IMR-90 (cell line): Measurements from ENCODE around the gene WRAP73. TPM values are rescaled to one million over a fixed set of nuclear protein-coding genes. Genes with fewer than 3 reads are reported as not detected.

Experiments
- ATAC-seq: fragments of 200-7000 bp; cut with Tn5 transposase; 2 replicates; pipeline ENCODE4 v1.9.1; 2020; ENCODE audit warnings: low read depth, mild to moderate bottlenecking, moderate library complexity
- BruUV-seq: library from RNA; stranded (reverse); fragments of 400-500 nt; replicated peaks from 2 replicates; lab custom pipeline; 2021; lab: Mats Ljungman, UMichigan
- CTCF ChIA-PET: fragments of 300-600 bp; formaldehyde crosslinking; extraction: SDS; loops from one replicate; lab custom pipeline; 2021; ENCODE audit warnings: antibody characterized with exemption; lab: Yijun Ruan, JAX
- POLR2A ChIA-PET: fragments of 300-600 bp; sonication (Branson Sonifier 250); formaldehyde crosslinking; loops from one replicate; lab custom pipeline; 2022; ENCODE audit warnings: antibody characterized with exemption; ENCODE audit not compliant: unreplicated experiment; lab: Charles Lee
- DNase-seq: peaks from one replicate; pipeline ENCODE4 v3.0.0; 2013
- H2AFZ ChIP-seq: replicated peaks from 2 replicates; pipeline ENCODE3; 2013; ENCODE audit warnings: low read length, mild to moderate bottlenecking; ENCODE audit not compliant: poor library complexity
- H2AK5ac ChIP-seq: 2 replicates; pipeline ENCODE4 v1.6.1; 2013; ENCODE audit warnings: low read depth, low read length, inconsistent platforms
- H2AK9ac ChIP-seq: replicated peaks from 2 replicates; pipeline ENCODE3; 2013; ENCODE audit warnings: mild to moderate bottlenecking, low read depth, low read length, moderate library complexity; ENCODE audit not compliant: poor library complexity
- H2BK120ac ChIP-seq: 2 replicates; pipeline ENCODE4 v1.6.1; 2013; ENCODE audit warnings: low read depth, low read length, inconsistent platforms
- H2BK15ac ChIP-seq: 3 replicates; pipeline ENCODE4 v1.6.1; 2013; ENCODE audit warnings: low read depth, low read length, inconsistent platforms
- H2BK20ac ChIP-seq: 2 replicates; pipeline ENCODE4 v1.6.1; 2013; ENCODE audit warnings: low read depth, mild to moderate bottlenecking, inconsistent platforms, low read length, moderate library complexity
- H2BK5ac ChIP-seq: 2 replicates; pipeline ENCODE4 v1.6.1; 2013; ENCODE audit warnings: mild to moderate bottlenecking, low read depth, low read length, inconsistent platforms; ENCODE audit not compliant: poor library complexity, severe bottlenecking
- H3K14ac ChIP-seq: replicated peaks from 2 replicates; pipeline ENCODE4 v1.6.1; 2013; ENCODE audit warnings: low read depth, low read length, inconsistent platforms
- H3K18ac ChIP-seq: 2 replicates; pipeline ENCODE4 v1.6.1; 2013; ENCODE audit warnings: low read depth, low read length, control low read depth
- H3K23ac ChIP-seq: 2 replicates; pipeline ENCODE4 v1.6.1; 2013; ENCODE audit warnings: low read depth, low read length, inconsistent platforms
- H3K27ac ChIP-seq: 2 replicates; pipeline ENCODE4 v1.5.1; 2013; ENCODE audit warnings: mild to moderate bottlenecking, control low read depth, low read length; ENCODE audit not compliant: insufficient read depth
- H3K27me3 ChIP-seq: 2 replicates; pipeline ENCODE4 v1.6.1; 2013; ENCODE audit warnings: low read length; ENCODE audit not compliant: control insufficient read depth, insufficient read depth
- H3K36me3 ChIP-seq: 2 replicates; pipeline ENCODE4 v1.6.1; 2013; ENCODE audit warnings: low read length, mixed read lengths; ENCODE audit not compliant: control insufficient read depth, insufficient read depth
- H3K4ac ChIP-seq: 2 replicates; pipeline ENCODE4 v1.6.1; 2013; ENCODE audit warnings: low read depth, low read length, inconsistent platforms
- H3K4me1 ChIP-seq: 2 replicates; pipeline ENCODE4 v1.6.1; 2013; ENCODE audit warnings: low read length, mixed read lengths; ENCODE audit not compliant: control insufficient read depth, insufficient read depth
- H3K4me2 ChIP-seq: 2 replicates; pipeline ENCODE4 v1.6.1; 2013; ENCODE audit warnings: low read depth, mild to moderate bottlenecking, control low read depth, low read length, moderate library complexity
- H3K4me3 ChIP-seq: 2 replicates; pipeline ENCODE4 v1.5.1; 2013; ENCODE audit warnings: low read depth, mild to moderate bottlenecking, control low read depth, low read length, moderate library complexity; ENCODE audit not compliant: insufficient read depth
- H3K56ac ChIP-seq: 2 replicates; pipeline ENCODE4 v1.6.1; 2013; ENCODE audit warnings: low read length, inconsistent platforms; ENCODE audit not compliant: insufficient read depth; ENCODE audit errors: extremely low read depth
- H3K79me1 ChIP-seq, 2 experiments: 2 replicates each; pipeline ENCODE4 v1.6.1; 2013; ENCODE audit warnings: low read length in 2 of 2, inconsistent platforms in 1 of 2, low read depth in 1 of 2
- H3K9ac ChIP-seq: 2 replicates; pipeline ENCODE4 v1.6.1; 2013; ENCODE audit warnings: low read depth, low read length, control low read depth
- H3K9me1 ChIP-seq: 2 replicates; pipeline ENCODE4 v1.6.1; 2013; ENCODE audit warnings: low read length, inconsistent platforms; ENCODE audit not compliant: insufficient read depth
- H3K9me3 ChIP-seq: 2 replicates; pipeline ENCODE4 v1.6.1; 2013; ENCODE audit warnings: low read length; ENCODE audit not compliant: control insufficient read depth, insufficient read depth
- H4K20me1 ChIP-seq: 2 replicates; pipeline ENCODE4 v1.6.1; 2013; ENCODE audit warnings: low read length, inconsistent platforms; ENCODE audit not compliant: insufficient read depth
- H4K5ac ChIP-seq: 2 replicates; pipeline ENCODE4 v1.6.1; 2013; ENCODE audit warnings: mild to moderate bottlenecking, low read depth, low read length, control low read depth
- H4K8ac ChIP-seq, 2 experiments: 2 replicates each; pipeline ENCODE4 v1.6.1; 2013; ENCODE audit warnings: low read depth in 2 of 2, low read length in 2 of 2, control low read depth in 1 of 2, inconsistent platforms in 1 of 2
- H4K91ac ChIP-seq: 2 replicates; pipeline ENCODE4 v1.6.1; 2013; ENCODE audit warnings: low read depth, low read length, inconsistent platforms; ENCODE audit not compliant: insufficient read depth
- CEBPB ChIP-seq: IDR thresholded peaks from 2 replicates; pipeline ENCODE4 v1.6.1; 2012; ENCODE audit warnings: low read depth, low read length, improper control_type of control experiment
- CHD1 ChIP-seq: IDR thresholded peaks from 2 replicates; pipeline ENCODE4 v1.6.1; 2012; ENCODE audit warnings: low read depth, low read length, improper control_type of control experiment
- FOS ChIP-seq: fragments of 150-350 bp; IDR thresholded peaks from 2 replicates; pipeline ENCODE4 v1.6.1; 2016; ENCODE audit warnings: low read depth, low read length
- MAFK ChIP-seq: IDR thresholded peaks from 2 replicates; pipeline ENCODE4 v1.6.1; 2012; ENCODE audit warnings: low read depth, low read length, improper control_type of control experiment
- MAZ ChIP-seq: IDR thresholded peaks from 2 replicates; pipeline ENCODE4 v1.6.1; 2012; ENCODE audit warnings: low read depth, mild to moderate bottlenecking, low read length, improper control_type of control experiment, moderate library complexity, borderline replicate concordance
- MXI1 ChIP-seq: IDR thresholded peaks from 2 replicates; pipeline ENCODE4 v1.6.1; 2012; ENCODE audit warnings: low read depth, mild to moderate bottlenecking, low read length, moderate library complexity, borderline replicate concordance
- NFE2L2 ChIP-seq: fragments of 150-350 bp; IDR thresholded peaks from 2 replicates; pipeline ENCODE4 v1.6.1; 2016; ENCODE audit warnings: low read depth, mild to moderate bottlenecking, low read length
- POLR2A ChIP-seq: IDR thresholded peaks from 2 replicates; pipeline ENCODE4 v1.6.1; 2012; ENCODE audit warnings: mild to moderate bottlenecking, low read depth, low read length
- RAD21 ChIP-seq: IDR thresholded peaks from 2 replicates; pipeline ENCODE4 v1.6.1; 2012; ENCODE audit warnings: low read length, improper control_type of control experiment
- RCOR1 ChIP-seq: IDR thresholded peaks from 2 replicates; pipeline ENCODE4 v1.6.1; 2012; ENCODE audit warnings: mild to moderate bottlenecking, low read length, improper control_type of control experiment; ENCODE audit not compliant: insufficient replicate concordance
- RFX5 ChIP-seq: IDR thresholded peaks from 2 replicates; pipeline ENCODE4 v1.8.0; 2012; ENCODE audit warnings: low read depth, mild to moderate bottlenecking, low read length, moderate library complexity
- WGBS, 2 experiments: methylation state at CpG; one replicate each; pipeline versions ENCODE4 v1.1.5 to v1.1.7; 2013; ENCODE audit warnings: missing lambda C conversion rate in 2 of 2; ENCODE audit not compliant: insufficient read length in 1 of 2; ENCODE audit errors: extremely low coverage in 2 of 2; 5-methylcytosine and 5-hydroxymethylcytosine counted together
- dilution Hi-C: fragments of 300-500 bp; cut with HindIII; formaldehyde crosslinking; loops from one replicate; pipeline ENCODE4 v1.14.3; 2018; ENCODE audit warnings: low sequenced_read_pairs; ENCODE audit not compliant: unreplicated experiment
- in situ Hi-C: fragments of 300-500 bp; cut with MboI; formaldehyde crosslinking; loops from 3 replicates; pipeline ENCODE4 v1.14.3; 2019; ENCODE audit warnings: low sequenced_read_pairs, inconsistent platforms, mixed read lengths
- intact Hi-C: fragments of 100-400 bp; cut with micrococcal nuclease; formaldehyde crosslinking; loops from 2 replicates; pipeline ENCODE4 v1.10.0; 2022
- polyA plus RNA-seq, 3 experiments: library from polyadenylated mRNA; depleted of rRNA; stranded (reverse); fragments of >200 nt; gene quantifications; 2 replicates each; pipeline ENCODE4 v1.2.3, GENCODE V29; 2012; ENCODE audit warnings: low replicate concordance in 1 of 3
- total RNA-seq: library from RNA; depleted of rRNA; stranded (reverse); fragments of >200 nt; gene quantifications from 2 replicates; pipeline ENCODE4 v1.2.3, GENCODE V29; 2012
- TF ChIP-seq, protein P1 (sequence below): fragments of 150-350 bp; IDR thresholded peaks from 2 replicates; pipeline ENCODE4 v1.6.1; 2017; ENCODE audit warnings: mild to moderate bottlenecking, antibody characterized with exemption, low read length, low read depth
- TF ChIP-seq, protein P2 (sequence below): conservative IDR thresholded peaks from 2 replicates; pipeline ENCODE4 v1.5.1; 2012; ENCODE audit warnings: mild to moderate bottlenecking, low read depth, low read length, improper control_type of control experiment

WRAP73 gene
- total and polyA plus RNA-seq, 2 of the 4 experiments (the other 2 are of a cell fraction) = 10.8 to 23.6 TPM

DNA sequence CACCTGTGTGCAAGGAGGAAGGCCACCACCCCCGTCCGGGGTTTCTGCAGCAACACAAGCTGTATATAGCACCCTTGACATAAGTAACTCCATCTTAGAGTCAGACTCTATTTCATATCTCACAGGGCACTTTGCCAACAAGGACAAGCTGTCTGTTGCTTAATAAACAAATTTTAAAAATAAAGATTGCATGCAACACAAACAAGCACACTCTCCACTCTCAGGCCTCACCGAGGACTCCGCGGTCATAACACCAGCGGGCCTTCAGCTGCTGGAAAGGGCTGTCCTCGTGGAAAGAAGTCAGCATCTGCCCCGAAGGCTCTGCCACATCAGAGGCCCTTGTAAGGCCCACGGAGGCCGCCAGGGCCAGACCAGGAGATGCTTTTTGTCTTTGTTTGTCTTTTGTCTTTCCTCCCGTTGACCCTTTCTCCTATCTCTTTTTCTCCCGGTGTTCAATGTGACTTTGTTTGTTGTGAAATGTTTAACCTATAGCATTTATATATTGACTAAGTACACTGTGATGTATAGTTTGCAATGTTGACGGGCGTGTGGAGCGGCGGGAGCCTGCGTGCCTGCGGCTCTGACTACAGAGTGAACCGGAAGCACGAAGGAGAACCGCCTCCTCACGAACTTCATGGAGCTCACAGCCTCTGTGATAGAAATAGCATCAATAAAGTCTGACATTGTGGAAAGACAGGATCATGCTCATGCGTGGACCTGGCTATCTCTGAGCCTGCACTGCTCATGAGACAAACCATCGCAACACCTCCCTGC is 62.7 kb downstream of the WRAP73 start (continued):
- TF ChIP-seq MAZ (no peak), POLR2A (no peak)

DNA sequence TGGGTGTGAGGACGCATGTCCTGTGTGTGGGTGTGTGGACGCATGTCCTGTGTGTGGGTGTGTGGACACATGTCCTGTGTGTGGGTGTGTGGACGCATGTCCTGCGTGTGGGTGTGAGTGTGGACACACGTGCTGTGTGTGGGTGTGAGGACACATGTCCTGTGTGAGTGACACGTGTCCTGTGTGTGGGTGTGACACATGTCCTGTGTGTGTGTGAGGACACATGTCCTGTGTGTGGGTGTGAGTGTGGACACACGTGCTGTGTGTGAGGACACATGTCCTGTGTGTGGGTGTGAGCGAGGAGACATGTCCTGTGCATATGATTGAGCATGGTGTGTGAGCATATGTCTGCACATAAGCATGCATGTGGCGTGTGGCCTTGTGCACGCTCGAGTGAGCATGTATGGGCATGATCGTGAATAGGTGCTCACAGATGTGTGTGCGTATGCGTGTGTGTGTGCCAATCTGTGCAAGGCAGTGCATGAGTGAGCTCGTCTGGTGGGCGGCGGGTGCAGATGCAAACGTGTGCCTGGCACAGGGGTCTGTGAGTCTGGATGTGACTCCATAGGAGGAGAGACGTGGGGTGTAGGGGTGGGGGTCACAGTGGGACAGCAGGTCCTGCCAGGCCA is 63.8 kb downstream of the WRAP73 start:
- TF ChIP-seq, protein P1, sequence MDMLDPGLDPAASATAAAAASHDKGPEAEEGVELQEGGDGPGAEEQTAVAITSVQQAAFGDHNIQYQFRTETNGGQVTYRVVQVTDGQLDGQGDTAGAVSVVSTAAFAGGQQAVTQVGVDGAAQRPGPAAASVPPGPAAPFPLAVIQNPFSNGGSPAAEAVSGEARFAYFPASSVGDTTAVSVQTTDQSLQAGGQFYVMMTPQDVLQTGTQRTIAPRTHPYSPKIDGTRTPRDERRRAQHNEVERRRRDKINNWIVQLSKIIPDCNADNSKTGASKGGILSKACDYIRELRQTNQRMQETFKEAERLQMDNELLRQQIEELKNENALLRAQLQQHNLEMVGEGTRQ = no peak
- TF ChIP-seq RFX5 (no peak), MAZ (no peak), RCOR1 (no peak), CEBPB (no peak), NFE2L2 (no peak), CHD1 (no peak), RAD21 (no peak), MAFK (no peak), MXI1 (no peak), FOS (no peak)
- TF ChIP-seq, protein P2, sequence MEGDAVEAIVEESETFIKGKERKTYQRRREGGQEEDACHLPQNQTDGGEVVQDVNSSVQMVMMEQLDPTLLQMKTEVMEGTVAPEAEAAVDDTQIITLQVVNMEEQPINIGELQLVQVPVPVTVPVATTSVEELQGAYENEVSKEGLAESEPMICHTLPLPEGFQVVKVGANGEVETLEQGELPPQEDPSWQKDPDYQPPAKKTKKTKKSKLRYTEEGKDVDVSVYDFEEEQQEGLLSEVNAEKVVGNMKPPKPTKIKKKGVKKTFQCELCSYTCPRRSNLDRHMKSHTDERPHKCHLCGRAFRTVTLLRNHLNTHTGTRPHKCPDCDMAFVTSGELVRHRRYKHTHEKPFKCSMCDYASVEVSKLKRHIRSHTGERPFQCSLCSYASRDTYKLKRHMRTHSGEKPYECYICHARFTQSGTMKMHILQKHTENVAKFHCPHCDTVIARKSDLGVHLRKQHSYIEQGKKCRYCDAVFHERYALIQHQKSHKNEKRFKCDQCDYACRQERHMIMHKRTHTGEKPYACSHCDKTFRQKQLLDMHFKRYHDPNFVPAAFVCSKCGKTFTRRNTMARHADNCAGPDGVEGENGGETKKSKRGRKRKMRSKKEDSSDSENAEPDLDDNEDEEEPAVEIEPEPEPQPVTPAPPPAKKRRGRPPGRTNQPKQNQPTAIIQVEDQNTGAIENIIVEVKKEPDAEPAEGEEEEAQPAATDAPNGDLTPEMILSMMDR = no peak
- ATAC-seq = no peak
- no peak overlapping the region for H3K4ac ChIP-seq

More for the DNA sequence above, 63.8 kb downstream of the WRAP73 start:
- H3K27me3 ChIP-seq = no peaks in the 10 kb centered on the region; the same call in 1 of the 2 replicates
- H2AFZ ChIP-seq = peak overlapping the region; percentile 58
- H3K14ac ChIP-seq = no peak overlapping the region
- ChIA-PET CTCF (no interaction called here), POLR2A (no interaction called here)
- no peaks in the 10 kb centered on the region for H3K79me1 ChIP-seq
- H3K27ac ChIP-seq = no peak overlapping the region
- H4K91ac ChIP-seq = no peak overlapping the region
- no peak overlapping the region for H2BK120ac ChIP-seq
- H4K20me1 ChIP-seq = no peaks in the 10 kb centered on the region; the same call in 1 of the 2 replicates
- H3K9ac ChIP-seq = no peak overlapping the region
- H3K23ac ChIP-seq = no peak overlapping the region
- H3K4me1 ChIP-seq = no peaks in the 10 kb centered on the region
- intact Hi-C loops (no loop called here), dilution Hi-C loops (no loop called here), in situ Hi-C loops (no loop called here)
- H2AK9ac ChIP-seq = no peak overlapping the region
- no peak overlapping the region for H2AK5ac ChIP-seq
- no peak overlapping the region for H4K5ac ChIP-seq
- BruUV-seq = no TSS peak
- no peak overlapping the region for H4K8ac ChIP-seq
- no peak overlapping the region for H3K4me2 ChIP-seq
- no peaks in the 10 kb centered on the region for H3K9me1 ChIP-seq
- H2BK20ac ChIP-seq = no peak overlapping the region
- H2BK5ac ChIP-seq = no peak overlapping the region
- H3K36me3 ChIP-seq = no peaks in the 10 kb centered on the region
- no peak for DNase-seq
- H2BK15ac ChIP-seq = no peak overlapping the region
- no peak overlapping the region for H3K56ac ChIP-seq
- no peak overlapping the region for H3K18ac ChIP-seq
- H3K9me3 ChIP-seq = peaks cover 2% of the 10 kb centered on the region
- 92% methylated on average over 17 of the region's 19 CpGs; no CpG with 5 or more reads in 1 of the 2 experiments for WGBS, 2 experiments
- no peak overlapping the region for H3K4me3 ChIP-seq
